Memory B cell (primary cell): ENCODE measurements around the gene SLC66A2.

ENCODE experiments used
- ATAC-seq: fragments of 150-1000 bp; cut with Tn5 transposase; 2 replicates; pipeline ENCODE4 v1.10.0; 2021; ENCODE audit warnings: low read depth, mild to moderate bottlenecking, moderate library complexity
- DNase-seq, 2 donors: peaks; one replicate each; pipeline ENCODE4 v3.0.0; 2022; ENCODE audit warnings: low spot score in 2 of 2
- H3K27ac Mint-ChIP-seq: one replicate; pipeline ENCODE4 v1.8.0; 2022; ENCODE audit warnings: mild to moderate bottlenecking, moderate library complexity, mixed read lengths
- H3K27me3 Mint-ChIP-seq: one replicate; pipeline ENCODE4 v1.8.0; 2022; ENCODE audit warnings: mixed read lengths
- H3K36me3 Mint-ChIP-seq: one replicate; pipeline ENCODE4 v1.8.0; 2022; ENCODE audit warnings: mild to moderate bottlenecking, mixed read lengths
- H3K4me1 Mint-ChIP-seq: one replicate; pipeline ENCODE4 v1.8.0; 2022; ENCODE audit warnings: mixed read lengths
- H3K4me3 Mint-ChIP-seq: one replicate; pipeline ENCODE4 v1.8.0; 2022; ENCODE audit warnings: mild to moderate bottlenecking, moderate library complexity, mixed read lengths
- H3K9me3 Mint-ChIP-seq: one replicate; pipeline ENCODE4 v1.8.0; 2022; ENCODE audit warnings: mixed read lengths

The SLC66A2 gene

DNA sequence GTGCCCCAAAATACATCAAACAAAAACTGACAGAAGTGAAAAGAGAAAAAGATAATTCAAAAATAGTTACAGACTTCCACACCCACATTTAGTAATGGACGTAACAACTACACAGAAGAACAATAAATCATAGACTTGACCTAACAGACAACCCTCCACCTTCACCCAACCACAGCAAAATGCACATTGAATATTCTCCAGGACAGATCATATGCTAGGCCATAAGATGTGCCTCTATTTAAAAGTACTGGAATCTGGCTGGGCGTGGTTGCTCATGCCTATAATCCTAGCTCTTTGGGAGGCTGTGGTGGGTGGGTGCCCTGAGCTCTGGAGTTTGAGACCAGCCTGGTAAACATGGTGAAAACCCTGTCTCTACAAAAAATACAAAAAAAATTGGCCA lies 20.0 kb downstream of the SLC66A2 start:
- ATAC-seq (no peak), DNase-seq (no peak)
- Mint-ChIP-seq H3K27me3 (no peaks in the 10 kb centered on the region), H3K4me1 (peaks cover 12% of the 10 kb centered on the region), H3K4me3 (no peak overlapping the region), H3K27ac (no peak overlapping the region), H3K9me3 (peaks cover 35% of the 10 kb centered on the region), H3K36me3 (peaks cover 77% of the 10 kb centered on the region)

DNA sequence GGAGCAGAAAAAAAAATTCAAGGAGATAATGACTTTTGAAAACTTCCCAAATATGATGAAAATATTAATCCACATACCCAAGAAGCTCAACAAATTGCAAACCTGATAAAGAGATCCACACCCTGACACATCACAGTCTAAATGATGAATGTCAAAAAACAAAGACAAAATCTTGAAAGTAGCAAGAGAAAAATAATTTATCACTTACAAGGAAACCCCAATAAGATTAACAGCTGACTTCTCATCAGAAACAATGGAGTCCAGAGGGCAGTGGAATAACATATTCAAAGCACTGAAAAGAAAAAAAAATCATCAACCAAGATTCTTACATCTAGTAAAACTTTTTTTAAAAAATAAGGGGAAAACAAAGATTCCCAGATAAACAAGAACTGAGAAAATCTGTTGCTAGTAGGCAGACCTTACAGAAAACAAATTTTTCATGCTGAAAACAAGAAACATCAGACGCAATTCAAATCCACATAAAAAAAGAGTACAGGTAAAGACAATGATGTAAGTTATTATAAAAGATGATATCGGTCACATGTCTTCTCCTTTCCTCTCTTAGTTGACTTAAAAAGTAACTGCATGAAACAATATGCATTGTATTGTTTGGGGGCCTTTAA lies 21.3 kb downstream of the SLC66A2 start:
- ATAC-seq = no peak

DNA sequence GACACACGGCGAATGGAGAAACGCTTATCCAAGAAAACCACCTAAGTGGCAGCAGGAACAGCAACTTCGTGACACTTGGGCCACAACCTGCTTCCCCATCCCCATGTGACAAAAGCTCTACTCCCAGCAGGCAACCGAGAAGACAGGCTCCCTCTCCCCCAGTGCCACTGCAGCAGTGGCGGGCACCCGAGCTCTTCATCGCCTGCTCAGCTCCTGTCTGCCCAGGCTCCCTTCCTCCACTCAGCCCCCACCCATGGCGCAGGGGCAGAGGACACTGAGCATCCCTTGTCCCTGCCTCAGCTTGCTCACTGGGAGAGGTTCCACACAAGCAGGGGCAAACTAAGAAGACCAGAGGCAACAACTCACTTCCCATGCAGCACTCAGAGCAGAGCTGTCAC lies 22.9 kb downstream of the SLC66A2 start:
- H3K27ac Mint-ChIP-seq = no peak overlapping the region
- H3K9me3 Mint-ChIP-seq = peaks cover 28% of the 10 kb centered on the region
- no peak overlapping the region for H3K4me3 Mint-ChIP-seq
- H3K36me3 Mint-ChIP-seq = peaks cover 61% of the 10 kb centered on the region
- H3K4me1 Mint-ChIP-seq = peaks cover 9% of the 10 kb centered on the region
- DNase-seq (no peak), ATAC-seq (no peak)
- H3K27me3 Mint-ChIP-seq = no peaks in the 10 kb centered on the region

More for the DNA sequence above, 21.3 kb downstream of the SLC66A2 start:
- Mint-ChIP-seq H3K4me3 (no peak overlapping the region), H3K27ac (no peak overlapping the region), H3K27me3 (no peaks in the 10 kb centered on the region), H3K36me3 (peaks cover 67% of the 10 kb centered on the region), H3K4me1 (peaks cover 9% of the 10 kb centered on the region), H3K9me3 (peaks cover 31% of the 10 kb centered on the region)
- no peak for DNase-seq

DNA sequence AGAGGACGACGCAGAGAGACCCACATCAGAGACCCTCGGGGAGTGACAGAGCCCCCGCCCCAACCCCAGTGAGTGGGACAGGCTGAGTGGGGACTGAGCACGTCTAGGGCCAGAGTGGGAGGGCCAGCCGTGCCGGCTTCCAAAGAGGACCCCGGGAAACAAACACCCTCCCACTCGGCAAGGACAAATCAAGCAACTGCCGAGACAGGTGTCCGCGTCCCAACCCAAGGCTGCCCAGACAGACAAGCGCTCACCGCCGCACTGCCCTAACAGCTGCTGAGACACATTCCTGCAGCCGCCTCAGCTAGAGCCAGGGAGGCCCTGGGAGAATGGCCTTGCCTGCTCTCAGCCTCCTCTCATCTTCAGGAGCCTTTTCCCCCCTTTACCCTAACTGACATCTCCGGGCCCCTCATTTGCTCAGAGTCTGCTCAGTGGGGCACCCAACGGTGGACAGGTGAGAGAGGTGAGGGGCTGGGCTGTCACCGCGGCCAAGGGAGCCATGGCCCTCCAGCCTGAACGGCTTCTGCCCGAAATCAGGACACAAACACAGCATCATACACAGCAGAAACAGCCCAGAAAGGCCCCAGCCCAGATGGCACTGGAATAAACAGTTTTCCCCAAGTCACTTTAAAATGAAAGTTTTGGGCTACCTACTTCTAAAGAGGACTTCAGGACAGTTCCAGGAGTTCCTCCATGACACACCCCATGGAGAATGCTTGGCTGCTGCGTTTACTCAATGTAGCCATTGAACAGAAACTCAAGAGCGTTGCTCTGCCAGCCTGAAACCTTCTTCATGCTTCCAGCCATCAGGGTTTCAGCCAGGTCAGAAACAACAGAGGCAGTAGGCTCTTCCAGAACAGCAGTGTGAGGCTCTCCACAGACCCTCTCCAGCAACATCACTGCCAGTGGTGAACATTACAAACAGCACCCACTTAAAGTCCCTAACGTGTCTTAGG lies 23.6 kb downstream of the SLC66A2 start:
- Mint-ChIP-seq H3K36me3 (peaks cover 61% of the 10 kb centered on the region), H3K4me3 (no peak overlapping the region), H3K27ac (no peak overlapping the region), H3K4me1 (peaks cover 9% of the 10 kb centered on the region), H3K27me3 (no peaks in the 10 kb centered on the region), H3K9me3 (peaks cover 24% of the 10 kb centered on the region)
- DNase-seq (no peak), ATAC-seq (no peak)

DNA sequence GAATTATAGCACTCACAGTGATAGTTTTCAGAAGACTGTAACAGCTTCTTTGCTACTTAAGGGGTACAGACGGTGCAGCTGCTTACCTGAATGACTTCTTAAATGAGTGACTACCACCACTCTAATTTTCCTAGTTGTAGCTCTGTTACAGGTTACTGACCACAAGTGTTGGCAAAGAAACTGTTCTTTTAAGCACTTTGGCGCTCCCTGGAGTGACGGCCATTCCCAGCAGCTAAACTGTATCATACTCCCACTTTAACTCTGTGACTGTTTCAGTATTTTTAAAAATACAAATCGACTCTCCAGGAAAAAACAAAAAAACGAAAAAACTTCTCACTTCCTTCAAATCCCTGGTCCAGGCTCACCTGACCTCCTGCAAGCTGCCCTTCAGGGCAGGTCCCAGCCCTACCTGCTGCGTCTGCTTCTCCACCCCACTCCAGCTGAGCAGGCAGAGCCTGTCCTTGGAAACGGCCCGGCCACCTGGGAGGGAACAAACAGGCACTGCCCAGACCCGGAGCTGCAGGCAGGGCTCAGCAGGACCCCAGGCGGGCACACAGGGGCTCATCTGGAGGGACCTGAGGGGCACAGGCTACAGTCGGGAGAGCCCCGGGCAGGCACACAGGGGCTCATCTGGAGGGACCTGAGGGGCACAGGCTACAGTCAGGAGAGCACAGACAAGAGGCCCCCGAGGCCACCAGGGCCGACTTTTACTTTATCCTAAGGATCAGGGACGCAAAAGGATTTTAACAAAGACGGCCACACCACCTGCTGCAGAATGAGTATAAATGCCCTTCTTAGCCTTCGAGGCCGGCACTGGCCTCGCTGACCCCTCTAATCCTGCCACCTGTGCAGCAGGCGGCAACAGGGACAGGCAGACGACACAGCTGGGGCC lies 24.5 kb downstream of the SLC66A2 start:
- Mint-ChIP-seq H3K36me3 (peaks cover 57% of the 10 kb centered on the region), H3K4me1 (peaks cover 12% of the 10 kb centered on the region), H3K4me3 (no peak overlapping the region), H3K27ac (no peak overlapping the region), H3K27me3 (no peaks in the 10 kb centered on the region), H3K9me3 (peaks cover 17% of the 10 kb centered on the region)
- no peak for ATAC-seq
- no peak for DNase-seq

DNA sequence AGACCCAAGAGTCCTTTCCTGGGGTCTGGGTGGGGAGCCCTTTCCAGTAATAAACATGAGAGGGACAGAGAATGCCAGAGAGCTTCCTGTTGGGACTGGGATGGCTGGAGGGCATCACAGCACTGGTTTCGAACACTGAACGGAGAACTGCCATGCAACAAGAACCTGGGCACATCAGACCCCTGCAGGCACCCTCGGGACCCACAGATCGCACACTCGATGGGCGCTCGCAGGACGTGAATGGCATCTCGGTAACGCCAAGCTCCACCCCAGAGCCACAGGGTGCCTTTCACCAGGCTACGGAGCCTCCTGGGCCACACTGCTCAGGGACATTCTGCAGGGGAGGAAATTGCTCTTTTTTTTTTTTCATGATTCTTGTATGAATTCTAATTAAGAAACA lies 25.1 kb downstream of the SLC66A2 start:
- DNase-seq = no peak
- Mint-ChIP-seq H3K9me3 (peaks cover 15% of the 10 kb centered on the region), H3K27ac (no peak overlapping the region), H3K4me3 (no peak overlapping the region), H3K36me3 (peaks cover 57% of the 10 kb centered on the region), H3K27me3 (no peaks in the 10 kb centered on the region), H3K4me1 (peaks cover 12% of the 10 kb centered on the region)
- no peak for ATAC-seq

DNA sequence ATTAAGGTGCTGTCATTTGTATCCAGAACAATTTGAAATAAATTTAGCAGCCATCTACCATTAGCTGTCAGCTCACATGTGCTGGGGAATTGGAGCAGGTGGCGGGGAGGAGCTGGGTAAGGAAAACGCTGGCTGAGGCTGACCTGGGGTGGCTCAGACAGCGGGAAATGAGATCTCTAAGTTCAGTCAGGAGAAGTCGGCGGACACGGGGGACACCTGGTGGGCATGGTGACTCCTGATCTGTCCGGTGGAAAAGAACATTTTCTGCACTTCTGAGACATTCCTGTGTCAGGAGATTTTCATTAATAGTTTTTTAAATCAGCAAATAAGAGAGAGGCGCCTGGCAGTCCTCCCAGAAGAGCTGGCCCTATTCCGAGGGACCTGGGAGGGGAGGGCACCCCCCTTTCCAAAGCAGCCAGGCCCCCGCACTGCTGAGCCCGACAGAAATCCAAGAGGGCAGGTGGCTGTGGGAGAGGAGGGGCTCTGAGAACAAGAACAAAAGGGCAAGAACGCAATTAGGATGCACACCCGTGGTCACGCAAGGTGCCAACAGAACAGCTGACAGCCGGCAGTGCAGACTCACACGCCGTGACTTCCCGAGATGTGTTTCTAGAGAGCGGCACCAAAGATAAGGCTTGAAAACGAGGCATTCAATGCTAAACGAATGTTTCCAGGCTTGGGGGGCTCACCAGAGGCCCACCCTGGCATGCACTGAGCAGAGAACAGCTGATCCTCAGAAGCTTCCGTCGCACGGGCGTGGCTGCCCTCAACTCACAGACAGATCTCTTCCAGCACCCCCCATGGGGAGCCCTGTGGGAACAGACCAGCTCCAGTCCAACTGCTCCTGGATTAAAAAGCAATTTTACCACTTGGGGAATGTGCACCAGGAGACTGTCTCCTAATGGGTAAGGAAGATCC lies 26.4 kb downstream of the SLC66A2 start:
- ATAC-seq = no peak
- Mint-ChIP-seq H3K4me3 (no peak overlapping the region), H3K9me3 (peaks cover 12% of the 10 kb centered on the region), H3K27ac (no peak overlapping the region), H3K36me3 (peaks cover 53% of the 10 kb centered on the region), H3K4me1 (peaks cover 11% of the 10 kb centered on the region), H3K27me3 (no peaks in the 10 kb centered on the region)
- DNase-seq = no peak

DNA sequence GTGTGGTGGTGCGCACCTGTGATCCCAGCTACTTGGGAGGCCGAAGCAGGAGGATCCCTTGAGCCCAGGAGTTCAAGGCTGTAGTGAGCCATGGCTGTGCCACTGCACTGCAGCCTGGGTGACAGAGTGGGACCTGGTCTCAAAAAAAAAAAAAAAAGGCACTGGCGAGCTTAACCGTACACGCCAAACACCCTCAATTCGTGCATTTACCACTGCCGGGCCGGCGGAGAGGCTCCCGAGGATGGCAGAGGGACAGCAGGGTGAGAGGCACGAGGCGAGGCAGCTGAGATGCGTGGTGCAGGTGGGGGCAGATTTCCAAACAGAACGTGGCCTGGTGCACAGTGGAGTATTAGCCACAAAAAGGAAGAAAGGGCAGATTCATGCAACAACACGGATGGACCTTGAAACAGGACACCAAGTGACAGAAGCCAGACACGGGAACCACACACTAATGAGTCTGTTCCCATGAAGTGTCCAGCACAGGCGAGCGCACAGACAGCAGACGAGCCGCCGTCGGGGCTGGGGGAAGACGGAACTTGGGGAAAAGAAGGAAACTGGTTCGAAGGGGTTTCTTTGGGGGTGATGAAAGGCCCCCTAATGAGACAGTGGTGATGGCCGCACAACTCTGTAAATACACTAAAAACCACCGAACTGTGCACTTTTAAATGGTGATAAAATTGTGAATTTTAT lies 27.4 kb downstream of the SLC66A2 start:
- peaks cover 47% of the 10 kb centered on the region for H3K36me3 Mint-ChIP-seq
- peaks cover 5% of the 10 kb centered on the region for H3K9me3 Mint-ChIP-seq
- no peak for ATAC-seq

DNA sequence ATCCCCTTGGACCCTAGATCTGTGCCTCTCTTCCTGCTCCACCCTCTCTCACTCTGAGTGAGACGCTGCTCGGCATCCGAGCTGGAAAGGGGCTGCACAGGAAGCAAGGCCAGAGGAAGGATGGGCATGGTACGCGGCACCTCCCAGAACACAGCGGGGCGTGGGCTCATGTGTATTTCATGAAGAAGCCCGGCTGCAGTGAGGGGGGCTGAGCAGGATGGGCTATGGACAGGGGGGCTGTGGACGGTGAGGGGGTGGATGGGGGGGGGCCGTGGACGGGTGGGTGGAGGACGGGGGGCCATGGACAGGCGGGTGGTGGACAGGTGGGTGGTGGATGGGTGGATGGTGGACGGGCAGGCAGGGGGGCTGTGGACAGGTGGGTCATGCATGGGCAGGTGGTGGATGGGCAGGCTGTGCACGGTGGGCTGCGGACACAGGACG lies 28.5 kb downstream of the SLC66A2 start:
- Mint-ChIP-seq H3K4me1 (peaks cover 9% of the 10 kb centered on the region), H3K4me3 (no peak overlapping the region), H3K27ac (no peak overlapping the region), H3K9me3 (no peaks in the 10 kb centered on the region), H3K36me3 (peaks cover 39% of the 10 kb centered on the region), H3K27me3 (no peaks in the 10 kb centered on the region)
- DNase-seq = no peak
- no peak for ATAC-seq

More for the DNA sequence above, 27.4 kb downstream of the SLC66A2 start:
- Mint-ChIP-seq H3K4me3 (no peak overlapping the region), H3K27ac (no peak overlapping the region), H3K4me1 (peaks cover 11% of the 10 kb centered on the region), H3K27me3 (no peaks in the 10 kb centered on the region)
- DNase-seq = no peak

DNA sequence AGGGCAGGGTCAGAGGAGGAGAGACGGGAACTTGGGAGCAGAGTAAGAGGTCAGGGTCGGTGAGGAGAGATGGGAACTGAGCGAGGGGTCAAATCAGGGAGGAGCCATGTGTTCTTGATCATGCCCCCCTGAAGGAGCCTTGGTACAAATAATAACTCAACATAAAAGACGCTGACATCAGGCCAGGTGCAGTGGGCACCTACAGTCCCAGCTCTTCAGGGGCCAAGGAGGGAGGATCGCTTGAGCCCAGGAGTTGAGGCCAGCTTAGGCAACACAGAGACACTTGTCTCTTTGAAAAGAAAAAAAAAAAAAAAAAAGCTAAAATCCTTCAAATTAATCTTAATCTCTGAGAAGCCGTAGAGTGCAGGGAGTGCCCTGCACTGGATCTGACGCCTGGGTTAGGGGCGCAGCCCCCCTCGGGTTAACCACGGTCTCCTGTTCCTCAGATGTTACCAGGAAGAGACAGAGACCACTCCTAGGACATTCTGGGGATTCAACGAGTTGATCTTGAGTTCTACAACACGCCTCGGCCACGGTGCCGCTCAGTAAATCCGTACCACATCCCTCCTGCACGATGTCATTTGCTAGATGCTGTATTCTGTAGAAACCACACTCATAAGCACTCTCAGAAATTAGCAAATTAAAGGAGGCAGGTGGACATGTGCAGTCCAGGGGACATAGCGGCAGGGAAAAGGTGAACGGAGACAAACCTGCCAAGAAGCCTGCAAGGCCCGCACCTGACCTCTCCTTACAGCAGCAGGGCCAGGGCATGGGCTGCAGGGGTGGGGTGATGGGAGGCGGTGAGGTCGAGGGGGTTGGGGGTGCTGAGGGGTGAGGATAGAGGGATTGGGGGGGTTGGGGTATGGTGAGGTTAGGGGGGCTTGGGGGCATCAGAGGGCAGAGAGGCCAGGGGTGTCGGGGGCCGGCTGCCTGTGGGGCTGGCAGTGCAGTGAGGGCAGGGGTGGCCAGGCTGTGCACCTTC lies 29.2 kb downstream of the SLC66A2 start:
- Mint-ChIP-seq H3K4me1 (peaks cover 12% of the 10 kb centered on the region), H3K4me3 (no peak overlapping the region), H3K36me3 (peaks cover 40% of the 10 kb centered on the region)

DNA sequence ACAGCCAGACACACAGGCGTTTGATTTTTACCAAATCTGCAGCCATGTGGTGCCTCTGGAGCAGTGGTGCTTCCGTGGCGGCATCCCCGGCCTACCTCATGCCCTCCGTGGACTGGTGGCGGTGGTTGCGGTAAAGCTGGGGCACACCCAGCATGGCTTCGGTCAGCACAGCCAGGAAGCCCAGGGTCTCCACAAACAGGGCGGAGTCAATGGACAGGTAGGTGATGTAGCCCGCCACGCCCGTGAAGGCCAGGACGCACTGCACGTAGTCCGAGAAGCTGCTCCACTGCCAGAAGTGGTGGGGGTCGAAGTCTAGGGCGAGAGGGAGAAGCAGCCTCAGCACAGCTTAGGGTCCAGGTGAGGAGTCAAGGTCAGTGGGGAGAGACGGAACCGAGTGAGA lies 32.4 kb downstream of the SLC66A2 start:
- H3K27me3 Mint-ChIP-seq = no peaks in the 10 kb centered on the region
- peaks cover 49% of the 10 kb centered on the region for H3K36me3 Mint-ChIP-seq
- no peak for ATAC-seq
- no peaks in the 10 kb centered on the region for H3K9me3 Mint-ChIP-seq
- H3K4me1 Mint-ChIP-seq = peaks cover 29% of the 10 kb centered on the region
- H3K4me3 Mint-ChIP-seq = no peak overlapping the region
- no peak for DNase-seq
- H3K27ac Mint-ChIP-seq = no peak overlapping the region

More for the DNA sequence above, 29.2 kb downstream of the SLC66A2 start:
- Mint-ChIP-seq H3K27me3 (no peaks in the 10 kb centered on the region), H3K27ac (peak overlapping the region; percentile 17), H3K9me3 (no peaks in the 10 kb centered on the region)
- DNase-seq (no peak), ATAC-seq (peak; percentile 37)

DNA sequence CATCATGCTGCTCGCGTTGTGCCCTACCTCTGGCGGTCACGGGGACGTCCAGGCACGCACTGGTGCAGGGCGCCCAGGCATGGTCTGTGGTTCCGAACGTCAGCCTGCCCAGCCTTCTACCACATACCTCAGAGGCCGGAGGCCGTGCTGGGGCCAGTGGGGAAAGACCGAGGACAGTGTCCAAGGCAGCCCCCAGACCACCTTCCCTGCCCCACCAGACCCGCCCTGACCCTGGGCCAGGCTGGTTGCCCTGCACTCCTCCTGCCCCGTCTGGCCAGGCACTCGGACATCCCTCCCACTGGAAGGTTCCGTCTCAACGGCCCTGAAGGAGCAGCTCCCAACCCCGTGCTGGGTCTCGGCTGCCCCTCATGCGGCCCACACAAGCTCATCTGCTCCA lies 32.8 kb downstream of the SLC66A2 start:
- ATAC-seq (no peak), DNase-seq (no peak)
- no peaks in the 10 kb centered on the region for H3K27me3 Mint-ChIP-seq
- no peak overlapping the region for H3K27ac Mint-ChIP-seq
- peaks cover 46% of the 10 kb centered on the region for H3K36me3 Mint-ChIP-seq
- H3K4me1 Mint-ChIP-seq = peaks cover 31% of the 10 kb centered on the region
- H3K9me3 Mint-ChIP-seq = no peaks in the 10 kb centered on the region
- H3K4me3 Mint-ChIP-seq = no peak overlapping the region
